GM12878 (cell line): ENCODE results near the gene CDH10.

ENCODE experiments used
- CTCF ChIP-seq, 3 experiments: IDR thresholded peaks in 2 of 3; conservative IDR thresholded peaks in 1 of 3; 2 replicates each; pipeline ENCODE4 v1.5.1; 2011; ENCODE audit warnings: low read depth in 3 of 3, low read length in 3 of 3, mild to moderate bottlenecking in 3 of 3, control low read depth in 2 of 3, moderate library complexity in 2 of 3, inconsistent platforms in 1 of 3, mixed read lengths in 1 of 3; ENCODE audit not compliant: control insufficient read depth in 2 of 3, insufficient read depth in 1 of 3; ENCODE audit errors: extremely low read depth in 1 of 3
- EED ChIP-seq: sonication (generic); IDR thresholded peaks from 2 replicates; pipeline ENCODE4 v1.6.1; 2016; ENCODE audit warnings: antibody characterized with exemption, low read depth
- JUNB ChIP-seq: IDR thresholded peaks from 2 replicates; pipeline ENCODE4 v1.6.1; 2016; ENCODE audit warnings: antibody characterized with exemption, mild to moderate bottlenecking
- MAX ChIP-seq: IDR thresholded peaks from 2 replicates; pipeline ENCODE4 v1.6.1; 2012; ENCODE audit warnings: low read depth, low read length, improper control_type of control experiment
- TAF1 ChIP-seq: IDR thresholded peaks from 2 replicates; pipeline ENCODE4 v1.6.1; 2011; ENCODE audit warnings: mild to moderate bottlenecking, low read depth, low read length, borderline replicate concordance
- YY1 ChIP-seq: IDR thresholded peaks from 2 replicates; pipeline ENCODE4 v1.6.1; 2011; ENCODE audit warnings: low read depth, mild to moderate bottlenecking, low read length
- ZNF274 ChIP-seq: IDR thresholded peaks from one replicate; pipeline ENCODE4 v1.8.0; 2011; ENCODE audit not compliant: insufficient read length, insufficient read depth

DNA sequence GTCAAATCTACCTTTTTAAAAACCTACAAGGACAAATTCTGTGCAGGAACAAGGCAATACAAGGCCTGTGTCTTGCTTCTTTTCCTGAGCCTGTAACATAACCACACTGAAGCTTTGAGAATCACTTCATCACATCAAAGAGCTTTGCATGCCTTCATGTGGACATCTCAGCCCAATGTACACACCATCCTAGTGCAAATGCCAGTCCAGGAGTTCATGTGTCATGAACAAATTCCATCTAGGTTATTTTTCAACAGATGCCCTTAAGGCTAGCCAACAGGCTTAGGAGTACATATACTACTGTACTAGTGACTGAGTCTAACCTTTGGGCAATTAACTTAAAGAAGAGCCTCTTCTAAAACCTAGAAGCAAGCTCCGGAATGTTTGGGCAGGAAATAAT is 106.4 kb downstream of the CDH10 start:
- no peak for TF ChIP-seq JUNB
- TF ChIP-seq CTCF (IDR thresholded peaks at IDR 0.05 in 2 of 3, conservative IDR thresholded peaks at IDR 0.05 in 1 of 3; ENCODE audit: control insufficient read depth in 2 of 3, extremely low read depth in 1 of 3, insufficient read depth in 1 of 3, low read depth in 3 of 3, low read length in 3 of 3) = no peak
- no peak for TF ChIP-seq YY1
- TF ChIP-seq TAF1 = no peak
- no peak for TF ChIP-seq EED
- no peak for TF ChIP-seq ZNF274
- TF ChIP-seq MAX = no peak
